ENCODE measurements around the gene TRMT10A.

GRCh38 chr4:99612281-99612680, 48.4 kb upstream of the TRMT10A start:
- TF ChIP-seq POLR2AphosphoS5 (IDR thresholded peaks at IDR 0.05; ENCODE audit: low read depth, low read length) (no peak), POLR2A (IDR thresholded peaks at IDR 0.05; ENCODE audit: low read depth, low read length) (no peak), TAF1 (IDR thresholded peaks at IDR 0.05; ENCODE audit: borderline replicate concordance, low read depth, low read length) (no peak)
